DOHH2 (cell line): ENCODE data around the gene CACNA1A.

ENCODE experiments used
- H3F3A ChIP-seq: fragments of 200-600 bp; sonication (generic), shearing (Covaris generic); 2 replicates; pipeline ENCODE4 v1.6.0; 2016; ENCODE audit warnings: antibody characterized with exemption, mild to moderate bottlenecking; ENCODE audit not compliant: control insufficient read depth, insufficient read depth
- H3K27ac ChIP-seq: fragments of 200-600 bp; sonication (generic); 2 replicates; pipeline ENCODE4 v1.5.1; 2014; ENCODE audit warnings: low read depth, mild to moderate bottlenecking, low read length, moderate library complexity
- H3K27me3 ChIP-seq: fragments of 200-600 bp; sonication (generic); 2 replicates; pipeline ENCODE4 v1.6.1; 2014; ENCODE audit warnings: mild to moderate bottlenecking, low read length, mixed read lengths; ENCODE audit not compliant: control insufficient read depth
- H3K36me3 ChIP-seq: fragments of 200-600 bp; sonication (generic); 2 replicates; pipeline ENCODE4 v1.6.1; 2014; ENCODE audit warnings: mild to moderate bottlenecking, low read length, moderate library complexity, mixed read lengths; ENCODE audit not compliant: control insufficient read depth
- H3K4me1 ChIP-seq: fragments of 200-600 bp; sonication (generic); 2 replicates; pipeline ENCODE4 v1.6.1; 2014; ENCODE audit warnings: mild to moderate bottlenecking, low read length, mixed read lengths; ENCODE audit not compliant: control insufficient read depth
- H3K4me2 ChIP-seq: fragments of 200-600 bp; sonication (generic); 2 replicates; pipeline ENCODE4 v1.6.0; 2014; ENCODE audit warnings: mild to moderate bottlenecking, low read length, moderate library complexity
- H3K4me3 ChIP-seq: fragments of 200-600 bp; sonication (generic); 2 replicates; pipeline ENCODE4 v1.5.1; 2014; ENCODE audit warnings: mild to moderate bottlenecking, low read length, mixed read lengths
- H3K79me2 ChIP-seq: fragments of 200-600 bp; sonication (generic); 2 replicates; pipeline ENCODE4 v1.6.1; 2014; ENCODE audit warnings: mild to moderate bottlenecking, low read length, mixed read lengths; ENCODE audit not compliant: control insufficient read depth
- H3K9me2 ChIP-seq: fragments of 200-600 bp; sonication (generic); replicated peaks from 2 replicates; pipeline ENCODE4 v1.6.1; 2014; ENCODE audit warnings: mild to moderate bottlenecking, low read length, mixed read lengths; ENCODE audit not compliant: control insufficient read depth
- H3K9me3 ChIP-seq: fragments of 200-600 bp; sonication (generic); 2 replicates; pipeline ENCODE4 v1.6.1; 2014; ENCODE audit warnings: antibody characterized with exemption, low read length, mixed read lengths; ENCODE audit not compliant: control insufficient read depth, insufficient read depth
- H4K20me1 ChIP-seq: fragments of 200-600 bp; sonication (generic); 2 replicates; pipeline ENCODE4 v1.6.0; 2014; ENCODE audit warnings: low read depth, mild to moderate bottlenecking, antibody characterized with exemption, low read length, moderate library complexity; ENCODE audit not compliant: control insufficient read depth, insufficient read depth
- EZH2phosphoT487 ChIP-seq: fragments of 200-600 bp; sonication (generic); IDR thresholded peaks from 2 replicates; pipeline ENCODE4 v1.6.1; 2017; ENCODE audit warnings: borderline replicate concordance, mild to moderate bottlenecking, antibody characterized with exemption, low read length, moderate library complexity, mixed read lengths
- TF ChIP-seq, protein P1 (sequence below): fragments of 200-600 bp; sonication (generic); IDR thresholded peaks from one replicate; pipeline ENCODE4 v1.5.1; 2014; ENCODE audit warnings: antibody characterized with exemption, mild to moderate bottlenecking, low read depth, low read length; ENCODE audit not compliant: poor library complexity, severe bottlenecking

The CACNA1A gene

DNA sequence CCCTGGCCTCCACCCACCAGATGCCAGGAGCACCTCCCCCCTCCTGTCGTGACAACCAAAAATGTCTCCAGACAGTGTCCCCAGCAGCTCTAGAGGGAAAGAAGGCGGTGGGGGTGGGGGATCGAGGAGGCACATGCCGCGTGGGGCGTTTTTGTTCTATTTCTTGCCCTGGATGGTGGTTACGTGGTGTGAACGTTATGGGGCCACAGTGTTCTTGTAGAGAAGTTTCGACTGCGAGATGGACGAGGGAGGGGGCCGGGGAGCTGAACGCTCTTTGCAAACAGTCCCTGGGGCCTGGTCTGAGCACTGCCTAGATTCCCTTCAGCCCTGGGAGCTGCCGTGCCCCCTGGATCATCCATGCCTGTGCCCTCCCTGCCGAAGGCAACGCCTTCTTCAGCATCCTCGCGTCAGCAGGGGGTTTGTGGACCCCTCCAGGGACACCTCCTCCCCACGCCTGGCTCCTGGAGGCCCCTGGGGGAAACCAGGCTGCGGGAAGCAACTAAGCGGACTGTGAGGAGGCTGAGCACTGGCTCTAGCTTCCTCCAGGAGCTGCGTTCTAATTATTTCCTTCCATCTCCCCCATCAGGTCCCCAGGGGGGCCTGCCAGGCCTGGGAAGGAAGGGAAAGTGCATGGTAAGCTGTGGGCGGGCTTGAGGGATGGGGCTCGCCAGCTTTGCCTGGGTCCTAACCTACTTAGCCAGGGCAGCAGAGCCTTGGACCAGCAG is 224.6 kb downstream of the CACNA1A start:
- TF ChIP-seq, protein P1, sequence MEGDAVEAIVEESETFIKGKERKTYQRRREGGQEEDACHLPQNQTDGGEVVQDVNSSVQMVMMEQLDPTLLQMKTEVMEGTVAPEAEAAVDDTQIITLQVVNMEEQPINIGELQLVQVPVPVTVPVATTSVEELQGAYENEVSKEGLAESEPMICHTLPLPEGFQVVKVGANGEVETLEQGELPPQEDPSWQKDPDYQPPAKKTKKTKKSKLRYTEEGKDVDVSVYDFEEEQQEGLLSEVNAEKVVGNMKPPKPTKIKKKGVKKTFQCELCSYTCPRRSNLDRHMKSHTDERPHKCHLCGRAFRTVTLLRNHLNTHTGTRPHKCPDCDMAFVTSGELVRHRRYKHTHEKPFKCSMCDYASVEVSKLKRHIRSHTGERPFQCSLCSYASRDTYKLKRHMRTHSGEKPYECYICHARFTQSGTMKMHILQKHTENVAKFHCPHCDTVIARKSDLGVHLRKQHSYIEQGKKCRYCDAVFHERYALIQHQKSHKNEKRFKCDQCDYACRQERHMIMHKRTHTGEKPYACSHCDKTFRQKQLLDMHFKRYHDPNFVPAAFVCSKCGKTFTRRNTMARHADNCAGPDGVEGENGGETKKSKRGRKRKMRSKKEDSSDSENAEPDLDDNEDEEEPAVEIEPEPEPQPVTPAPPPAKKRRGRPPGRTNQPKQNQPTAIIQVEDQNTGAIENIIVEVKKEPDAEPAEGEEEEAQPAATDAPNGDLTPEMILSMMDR = no peak
- TF ChIP-seq EZH2phosphoT487 = no peak
- H3K4me3 ChIP-seq = no peak overlapping the region
- no peaks in the 10 kb centered on the region for H4K20me1 ChIP-seq
- no peaks in the 10 kb centered on the region for H3K27me3 ChIP-seq
- no peaks in the 10 kb centered on the region for H3K79me2 ChIP-seq
- peaks cover 11% of the 10 kb centered on the region for H3K4me1 ChIP-seq
- H3K27ac ChIP-seq = no peak overlapping the region
- no peaks in the 10 kb centered on the region for H3K36me3 ChIP-seq
- no peaks in the 10 kb centered on the region for H3K9me2 ChIP-seq
- H3F3A ChIP-seq = no peaks in the 10 kb centered on the region
- no peak overlapping the region for H3K4me2 ChIP-seq
- no peaks in the 10 kb centered on the region for H3K9me3 ChIP-seq

DNA sequence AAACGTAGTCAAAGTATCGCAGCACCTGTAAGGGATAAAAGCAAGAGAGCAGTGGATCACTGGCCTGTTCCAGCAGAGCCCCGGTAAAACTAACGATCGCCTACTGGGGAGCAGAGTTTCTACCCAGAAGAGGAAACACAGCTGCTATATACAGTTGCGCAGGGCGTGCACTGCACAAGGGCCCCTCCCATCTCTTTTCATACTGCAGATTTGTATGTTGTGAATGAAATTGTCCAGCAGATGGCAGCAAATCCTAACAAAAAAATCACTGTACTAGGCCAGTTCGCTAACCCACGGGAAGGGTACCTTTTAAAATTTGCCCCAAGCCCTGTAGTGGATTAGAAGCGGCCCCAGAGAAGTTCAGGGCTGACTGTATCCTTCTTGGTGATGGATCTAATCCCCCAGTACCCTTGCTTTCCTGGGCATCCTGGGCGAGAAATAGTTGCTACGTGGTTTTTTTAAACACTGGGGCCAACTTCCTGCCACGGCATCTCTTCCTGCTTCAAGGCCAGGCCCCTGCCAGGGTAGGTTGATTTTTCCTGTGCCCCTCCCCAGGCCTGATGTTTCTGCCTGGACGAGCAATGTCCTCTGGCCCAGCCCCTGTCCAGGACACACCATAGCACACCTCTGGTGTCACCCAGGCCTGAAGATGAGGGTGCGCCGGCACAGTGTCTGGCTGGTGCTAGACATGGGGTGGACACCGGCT is 229.0 kb downstream of the CACNA1A start:
- TF ChIP-seq, protein P1 = peak; percentile 59
- TF ChIP-seq EZH2phosphoT487 = no peak
- Histone ChIP-seq H3K27ac (no peak overlapping the region), H3K4me2 (peak overlapping the region; percentile 66), H3K9me2 (no peaks in the 10 kb centered on the region), H3K4me3 (peak overlapping the region; percentile 41), H3K4me1 (peaks cover 15% of the 10 kb centered on the region), H3K27me3 (peaks cover 2% of the 10 kb centered on the region), H4K20me1 (no peaks in the 10 kb centered on the region), H3K36me3 (no peaks in the 10 kb centered on the region), H3K9me3 (no peaks in the 10 kb centered on the region), H3K79me2 (no peaks in the 10 kb centered on the region), H3F3A (no peaks in the 10 kb centered on the region)

DNA sequence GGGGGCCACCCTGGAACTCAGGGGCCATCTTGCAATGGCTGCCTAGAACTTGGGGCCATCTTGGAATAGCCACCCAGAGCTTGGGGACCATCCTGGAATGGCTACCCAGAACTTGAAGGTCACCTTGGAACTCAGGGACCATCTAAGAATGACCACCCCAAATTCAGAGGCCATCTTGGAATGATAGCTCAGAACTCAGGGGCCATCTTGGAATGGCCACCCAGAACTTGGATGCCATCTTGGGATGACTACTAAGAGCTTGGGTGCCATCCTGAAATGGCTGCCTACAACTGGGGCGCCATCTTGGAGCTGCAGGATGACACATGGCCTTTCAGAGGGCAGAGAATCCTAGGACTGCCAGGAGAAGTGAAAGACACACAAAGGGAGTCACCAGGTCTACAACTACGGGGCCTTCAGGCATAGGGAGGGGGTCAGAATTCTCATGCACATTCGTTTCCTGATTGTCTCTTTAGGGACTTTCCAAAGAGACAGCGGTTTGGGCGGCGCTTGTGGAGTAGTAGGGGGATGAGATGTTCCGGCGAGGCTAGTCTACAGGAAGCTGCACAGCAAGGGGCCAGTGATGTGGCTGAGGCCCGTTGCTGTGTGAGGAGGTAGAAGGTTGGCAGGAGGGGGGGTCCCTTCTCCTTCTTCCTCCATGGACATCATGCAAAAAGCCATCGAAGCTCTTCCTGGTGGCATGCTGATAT is 231.1 kb downstream of the CACNA1A start:
- Histone ChIP-seq H3K4me3 (no peak overlapping the region), H3K4me2 (no peak overlapping the region)

More for the DNA sequence above, 231.1 kb downstream of the CACNA1A start:
- Histone ChIP-seq H3K27ac (no peak overlapping the region), H3K4me1 (peaks cover 15% of the 10 kb centered on the region), H3K9me2 (no peaks in the 10 kb centered on the region), H3K27me3 (peaks cover 8% of the 10 kb centered on the region), H3F3A (no peaks in the 10 kb centered on the region), H3K79me2 (no peaks in the 10 kb centered on the region), H3K36me3 (no peaks in the 10 kb centered on the region), H3K9me3 (no peaks in the 10 kb centered on the region), H4K20me1 (no peaks in the 10 kb centered on the region)
- TF ChIP-seq, protein P1 = no peak
- TF ChIP-seq EZH2phosphoT487 = no peak
